Thyroid gland (tissue), 4 donors: ENCODE measurements around the gene IL6ST. TPM values are rescaled to one million over a fixed set of nuclear protein-coding genes. Genes with fewer than 3 reads are reported as not detected.

Experiments used
- DNase-seq, 2 donors: peaks; one replicate each; pipeline ENCODE4 v3.0.0-alpha.2; 2019
- H3K27ac ChIP-seq, 3 donors: fragments of 200-600 bp; sonication (generic); 1 replicate in 2 of 3; 2 replicates in 1 of 3; pipeline ENCODE4 v1.5.1; 2016 to 2019; ENCODE audit warnings: mild to moderate bottlenecking in 1 of 3, moderate library complexity in 1 of 3
- H3K27me3 ChIP-seq: fragments of 200-600 bp; sonication (generic); one replicate; pipeline ENCODE4 v1.5.1; 2019
- H3K36me3 ChIP-seq, 2 donors: fragments of 200-600 bp; sonication (generic); one replicate each; pipeline ENCODE4 v1.5.1; 2016 to 2019
- H3K4me1 ChIP-seq, 2 donors: fragments of 200-600 bp; sonication (generic); one replicate each; pipeline ENCODE4 v1.5.1; 2017 to 2019
- H3K4me3 ChIP-seq, 3 donors: fragments of 200-600 bp; sonication (generic); replicated peaks in 1 of 3; 1 replicate in 2 of 3; 2 replicates in 1 of 3; pipeline ENCODE4 v1.5.1; 2016; ENCODE audit warnings: mild to moderate bottlenecking in 1 of 3
- H3K9me3 ChIP-seq: fragments of 200-600 bp; sonication (generic); one replicate; pipeline ENCODE4 v1.5.1; 2017
- CTCF ChIP-seq, 6 experiments: fragments of 200-600 bp in 3 of 6; fragments of 450-650 bp in 3 of 6; sonication (generic) in 3 of 6; IDR thresholded peaks; one replicate each; pipeline ENCODE4 v1.5.1; 2016 to 2019; ENCODE audit warnings: antibody characterized with exemption in 6 of 6, mild to moderate bottlenecking in 2 of 6, inconsistent platforms in 1 of 6, moderate library complexity in 1 of 6
- POLR2A ChIP-seq, 2 donors: fragments of 450-650 bp; IDR thresholded peaks; one replicate each; pipeline ENCODE4 v1.6.1; 2017; ENCODE audit warnings: antibody characterized with exemption in 2 of 2, mild to moderate bottlenecking in 2 of 2, moderate library complexity in 1 of 2
- WGBS, 2 donors: methylation state at CpG; one replicate each; pipeline ENCODE4 v1.1.5; 2017; 5-methylcytosine and 5-hydroxymethylcytosine counted together
- intact Hi-C: fragments of 100-400 bp; cut with DNase I; formaldehyde crosslinking; loops from one replicate; pipeline ENCODE4 v1.15.1; 2023
- total RNA-seq, 4 donors: library from RNA; depleted of rRNA; stranded (reverse); fragments of >200 nt; gene quantifications; one replicate each; pipeline ENCODE4 v1.2.3, GENCODE V29; 2016

IL6ST gene
- total RNA-seq, 4 donors from 2014 or later = 280 to 550 (median 359) TPM

GRCh38 chr5:55929020-55929799 lies 65.6 kb downstream of the IL6ST start:
- no peaks in the 10 kb centered on the region for H3K4me1 ChIP-seq
- TF ChIP-seq POLR2A (IDR thresholded peaks at IDR 0.05) (no peak), CTCF (IDR thresholded peaks at IDR 0.05) (no peak)
- no peak for DNase-seq
- no peaks in the 10 kb centered on the region for H3K9me3 ChIP-seq
- intact Hi-C loops = no loop called here
- no peak overlapping the region for H3K27ac ChIP-seq
- no peak overlapping the region for H3K4me3 ChIP-seq
- H3K36me3 ChIP-seq = no peaks in the 10 kb centered on the region
- 87 to 92% methylated on average over 12 of the region's 12 CpGs for WGBS, 2 donors
- H3K27me3 ChIP-seq = no peaks in the 10 kb centered on the region

GRCh38 chr5:55927861-55928655 lies 66.7 kb downstream of the IL6ST start:
- intact Hi-C loops = no loop called here
- TF ChIP-seq POLR2A (IDR thresholded peaks at IDR 0.05) = no peak
- no peak for TF ChIP-seq CTCF (IDR thresholded peaks at IDR 0.05)
- Histone ChIP-seq H3K27ac (no peak overlapping the region), H3K27me3 (no peaks in the 10 kb centered on the region), H3K4me1 (peaks cover 0 to 7% of the 10 kb centered on the region in 2 donors), H3K9me3 (no peaks in the 10 kb centered on the region), H3K36me3 (no peaks in the 10 kb centered on the region), H3K4me3 (no peak overlapping the region)
- WGBS, 2 donors = 90 to 93% methylated on average over 12 of the region's 12 CpGs
- no peak for DNase-seq

GRCh38 chr5:55926476-55926875 lies 68.3 kb downstream of the IL6ST start:
- H3K4me1 ChIP-seq = peaks cover 0 to 10% of the 10 kb centered on the region in 2 donors
- WGBS, 2 donors = 85 to 96% methylated on average over 5 of the region's 5 CpGs
- intact Hi-C loops = no loop called here

GRCh38 chr5:55925712-55926111 lies 69.1 kb downstream of the IL6ST start:
- Histone ChIP-seq H3K4me3 (no peak overlapping the region), H3K27ac (no peak overlapping the region), H3K27me3 (no peaks in the 10 kb centered on the region), H3K9me3 (no peaks in the 10 kb centered on the region), H3K4me1 (peaks cover 0 to 10% of the 10 kb centered on the region in 2 donors), H3K36me3 (no peaks in the 10 kb centered on the region)
- intact Hi-C loops = no loop called here
- 72 to 74% methylated on average over 5 of the region's 5 CpGs for WGBS, 2 donors
- no peak for DNase-seq
- TF ChIP-seq POLR2A (IDR thresholded peaks at IDR 0.05) (no peak), CTCF (IDR thresholded peaks at IDR 0.05) (no peak)

More at GRCh38 chr5:55926476-55926875, 68.3 kb downstream of the IL6ST start:
- Histone ChIP-seq H3K9me3 (no peaks in the 10 kb centered on the region), H3K27ac (no peak overlapping the region), H3K36me3 (no peaks in the 10 kb centered on the region), H3K4me3 (no peak overlapping the region), H3K27me3 (no peaks in the 10 kb centered on the region)
- TF ChIP-seq POLR2A (IDR thresholded peaks at IDR 0.05) = no peak
- no peak for TF ChIP-seq CTCF (IDR thresholded peaks at IDR 0.05)
- no peak for DNase-seq

- no peaks in the 10 kb centered on the region for H3K36me3 ChIP-seq
- WGBS, 2 donors = 95 to 100% methylated on average over 3 of the region's 3 CpGs
These were observed 69.6 kb downstream of the IL6ST start for GRCh38 chr5:55925181-55925580.

More at GRCh38 chr5:55925181-55925580, 69.6 kb downstream of the IL6ST start:
- Histone ChIP-seq H3K9me3 (no peaks in the 10 kb centered on the region), H3K27me3 (no peaks in the 10 kb centered on the region), H3K27ac (no peak overlapping the region), H3K4me3 (no peak overlapping the region), H3K4me1 (peaks cover 0 to 10% of the 10 kb centered on the region in 2 donors)
- no peak for DNase-seq
- intact Hi-C loops = no loop called here
- TF ChIP-seq POLR2A (IDR thresholded peaks at IDR 0.05) = no peak
- TF ChIP-seq CTCF (IDR thresholded peaks at IDR 0.05) = no peak
